ENCODE data around the gene PLPP4.

GRCh38 chr10:120493411-120494312 lies 36.6 kb downstream of the PLPP4 start:
- no peak for TF ChIP-seq CTCF (IDR thresholded peaks at IDR 0.05)
- TF ChIP-seq EP300 (IDR thresholded peaks at IDR 0.05): no peak
